Sigmoid colon (tissue), 4 donors: ENCODE measurements around the gene XDH.

Experiments used
- CTCF ChIP-seq, 4 experiments: fragments of 450-650 bp in 3 of 4; fragments of 200-600 bp in 1 of 4; IDR thresholded peaks; one replicate each; pipeline ENCODE4 v1.5.1; 2016 to 2019; ENCODE audit warnings: antibody characterized with exemption in 4 of 4, mild to moderate bottlenecking in 3 of 4, moderate library complexity in 2 of 4
- EP300 ChIP-seq, 4 donors: sonication (generic); formaldehyde crosslinking; IDR thresholded peaks; one replicate each; pipeline ENCODE4 v1.6.1; 2017; ENCODE audit warnings: antibody characterized with exemption in 4 of 4

- no peak for TF ChIP-seq EP300 (IDR thresholded peaks at IDR 0.05)
- no peak for TF ChIP-seq CTCF (IDR thresholded peaks at IDR 0.05)
These were observed 1.5 kb downstream of the XDH start for GRCh38 chr2:31413025-31413424.
